Measurements from ENCODE around the gene PSME3IP1. TPM values are rescaled to one million over a fixed set of nuclear protein-coding genes. Genes with fewer than 3 reads are reported as not detected.

The PSME3IP1 gene
- total RNA-seq, 1 experiment from 2014 or later = 104 TPM

- ATAC-seq (no peak), DNase-seq (ENCODE audit: low spot score) (no peak)
- H3K27me3 Mint-ChIP-seq (ENCODE audit: low read depth) = no peaks in the 10 kb centered on the region
- peaks cover 23% of the 10 kb centered on the region for H3K36me3 Mint-ChIP-seq
- H3K4me1 Mint-ChIP-seq = peaks cover 67% of the 10 kb centered on the region
- TF ChIP-seq CDX4 (CRISPR knock-in tag; IDR thresholded peaks at IDR 0.05; ENCODE audit: borderline replicate concordance) (no peak), FOXP4 (CRISPR knock-in tag; IDR thresholded peaks at IDR 0.05) (no peak), TP53 (CRISPR knock-in tag; IDR thresholded peaks at IDR 0.05) (no peak), ZSCAN18 (CRISPR knock-in tag; IDR thresholded peaks at IDR 0.05) (no peak)
- H3K9me3 Mint-ChIP-seq = no peaks in the 10 kb centered on the region
- POLR2A ChIA-PET = interaction anchor here (1.0 kb wide), 1 partner anchor 15 kb away, joined by 3 read pairs; no protein-coding TSS in a partner anchor
- no peak overlapping the region; the same call in 1 of the 2 replicates for H3K27ac Mint-ChIP-seq
- CTCF ChIA-PET = interaction anchor here (0.6 to 5.8 kb wide), 6 partner anchors 10 to 181 kb away, joined by 3 to 56 read pairs (median 4); partner anchors contain the start of gene CPNE2
- no peak overlapping the region for H3K4me3 Mint-ChIP-seq
Observed at GRCh38 chr16:57149391-57149790, 36.4 kb downstream of the PSME3IP1 start.

GRCh38 chr16:57148481-57148880 is 37.4 kb downstream of the PSME3IP1 start:
- no peak for DNase-seq (ENCODE audit: low spot score)
- no peaks in the 10 kb centered on the region for H3K27me3 Mint-ChIP-seq (ENCODE audit: low read depth)
- no peak overlapping the region for H3K4me3 Mint-ChIP-seq
- no peak for ATAC-seq
- TF ChIP-seq GTF2I (CRISPR knock-in tag; conservative IDR thresholded peaks at IDR 0.05) (no peak), ZNF263 (CRISPR knock-in tag; IDR thresholded peaks at IDR 0.05; ENCODE audit: low read depth) (no peak), ZNF219 (CRISPR knock-in tag; IDR thresholded peaks at IDR 0.05; ENCODE audit: borderline replicate concordance) (no peak), JUN (CRISPR knock-in tag; IDR thresholded peaks at IDR 0.05) (no peak), NR1H2 (CRISPR knock-in tag; IDR thresholded peaks at IDR 0.05) (no peak), ZNF317 (CRISPR knock-in tag; IDR thresholded peaks at IDR 0.05; ENCODE audit: borderline replicate concordance, low read depth) (no peak), OVOL2 (CRISPR knock-in tag; IDR thresholded peaks at IDR 0.05; ENCODE audit: borderline replicate concordance) (no peak), MYBL2 (CRISPR knock-in tag; IDR thresholded peaks at IDR 0.05) (no peak), CBFB (CRISPR knock-in tag; IDR thresholded peaks at IDR 0.05; ENCODE audit: low read depth) (no peak), CREB1 (CRISPR knock-in tag; IDR thresholded peaks at IDR 0.05) (no peak), ATF2 (CRISPR knock-in tag; IDR thresholded peaks at IDR 0.05; ENCODE audit: borderline replicate concordance, low read depth) (no peak), ZNF281 (CRISPR knock-in tag; IDR thresholded peaks at IDR 0.05) (no peak), NR2C2 (CRISPR knock-in tag; IDR thresholded peaks at IDR 0.05) (no peak), HMGA2 (CRISPR knock-in tag; IDR thresholded peaks at IDR 0.05) (no peak), PREB (CRISPR knock-in tag; IDR thresholded peaks at IDR 0.05; ENCODE audit: borderline replicate concordance) (no peak), NFE2L1 (CRISPR knock-in tag; IDR thresholded peaks at IDR 0.05) (no peak), ATF1 (CRISPR knock-in tag; IDR thresholded peaks at IDR 0.05) (no peak), MXD4 (CRISPR knock-in tag; IDR thresholded peaks at IDR 0.05; ENCODE audit: borderline replicate concordance) (no peak), STAT6 (CRISPR knock-in tag; conservative IDR thresholded peaks at IDR 0.05; ENCODE audit: low read depth) (no peak), JAZF1 (CRISPR knock-in tag; IDR thresholded peaks at IDR 0.05) (no peak)
- CTCF ChIA-PET = interaction anchor here (0.8 to 5.8 kb wide), 5 partner anchors 11 to 103 kb away, joined by 3 to 56 read pairs (median 4); partner anchors contain the start of gene CPNE2
- peaks cover 67% of the 10 kb centered on the region for H3K4me1 Mint-ChIP-seq
- H3K36me3 Mint-ChIP-seq = peaks cover 14% of the 10 kb centered on the region
- H3K9me3 Mint-ChIP-seq = no peaks in the 10 kb centered on the region
- POLR2A ChIA-PET = interaction anchor here (1.0 kb wide), 1 partner anchor 14 kb away, joined by 3 read pairs; no protein-coding TSS in a partner anchor
- H3K27ac Mint-ChIP-seq = peak overlapping the region; percentile 81
